K562 (cell line): ENCODE data around the gene OXA1L.

ENCODE experiments used
- CHD1 ChIP-seq: fragments of 200-600 bp; sonication (generic); IDR thresholded peaks from one replicate; pipeline ENCODE4 v1.6.1; 2012; ENCODE audit warnings: mild to moderate bottlenecking, moderate library complexity, low read length, inconsistent platforms
- CTCF ChIP-seq, 3 experiments: IDR thresholded peaks in 2 of 3; conservative IDR thresholded peaks in 1 of 3; 2 replicates each; pipeline ENCODE4 v1.5.1; 2011 to 2012; ENCODE audit warnings: low read length in 3 of 3, mild to moderate bottlenecking in 3 of 3, control low read depth in 2 of 3, improper control_type of control experiment in 1 of 3, inconsistent platforms in 1 of 3, low read depth in 1 of 3, mixed read lengths in 1 of 3, moderate library complexity in 1 of 3; ENCODE audit not compliant: insufficient read depth in 2 of 3
- FOXM1 ChIP-seq, 2 experiments: fragments of 450-650 bp in 1 of 2; sonication (generic) in 1 of 2; formaldehyde crosslinking in 1 of 2; IDR thresholded peaks; 2 replicates each; pipeline versions ENCODE4 v1.6.1 to v1.9.0; 2017 to 2022; ENCODE audit warnings: low read depth in 2 of 2, mild to moderate bottlenecking in 2 of 2, missing genetic modification reagents in 1 of 2, moderate library complexity in 1 of 2
- PYGO2 ChIP-seq: fragments of 450-650 bp; IDR thresholded peaks from 2 replicates; pipeline ENCODE4 v1.6.1; 2016; ENCODE audit warnings: mild to moderate bottlenecking, missing genetic modification characterization, moderate library complexity, missing compliant biosample characterization
- REST ChIP-seq, 2 experiments: fragments of 450-650 bp; formaldehyde crosslinking in 1 of 2; IDR thresholded peaks; 2 replicates each; pipeline versions ENCODE4 v1.4.0 to v1.6.1; 2014 to 2020; ENCODE audit warnings: mild to moderate bottlenecking in 2 of 2, borderline replicate concordance in 1 of 2, low read depth in 1 of 2
- SP2 ChIP-seq: IDR thresholded peaks from 2 replicates; pipeline ENCODE4 v1.6.1; 2011; ENCODE audit warnings: mild to moderate bottlenecking, low read depth, low read length, moderate library complexity; ENCODE audit not compliant: poor library complexity, severe bottlenecking; ENCODE audit errors: extremely low read depth
- USF2 ChIP-seq: sonication (generic); formaldehyde crosslinking; IDR thresholded peaks from 2 replicates; pipeline ENCODE4 v1.5.0; 2020; ENCODE audit warnings: missing genetic modification reagents
- ZFP36 ChIP-seq: fragments of 150-350 bp; IDR thresholded peaks from 2 replicates; pipeline ENCODE4 v1.6.1; 2018; ENCODE audit warnings: low read length, low read depth; ENCODE audit not compliant: partially characterized antibody
- ZNF146 ChIP-seq: IDR thresholded peaks from one replicate; pipeline ENCODE4 v1.6.1; 2018; ENCODE audit warnings: missing compliant biosample characterization; ENCODE audit not compliant: unreplicated experiment

- no peak for TF ChIP-seq FOXM1 (IDR thresholded peaks at IDR 0.05; ENCODE audit: low read depth)
- TF ChIP-seq FOXM1 (CRISPR knock-in tag; IDR thresholded peaks at IDR 0.05; ENCODE audit: low read depth) = no peak
- TF ChIP-seq CHD1 = no peak
- TF ChIP-seq CTCF (IDR thresholded peaks at IDR 0.05 in 2 of 3, conservative IDR thresholded peaks at IDR 0.05 in 1 of 3; ENCODE audit: insufficient read depth in 2 of 3, low read depth in 1 of 3, low read length in 3 of 3) = no peak
- no peak for TF ChIP-seq PYGO2
- TF ChIP-seq ZNF146 (CRISPR knock-in tag) = no peak
- TF ChIP-seq USF2 (CRISPR knock-in tag) = no peak
- no peak for TF ChIP-seq REST (IDR thresholded peaks at IDR 0.05; ENCODE audit: borderline replicate concordance)
- TF ChIP-seq REST (CRISPR knock-in tag; IDR thresholded peaks at IDR 0.05; ENCODE audit: low read depth) = no peak
- no peak for TF ChIP-seq SP2
- no peak for TF ChIP-seq ZFP36
These were observed 13.7 kb downstream of the OXA1L start for GRCh38 chr14:22780105-22780679.
